ENCODE data around the gene ATP13A4.
A peak's percentile ranks its signal among the peaks of the same experiment; 100 is the strongest.
"Not testable (repeated sequence)": the region's sequence is repeated elsewhere in the genome, so short reads cannot be mapped to it uniquely, and the experiment has no call there.

Gene ATP13A4

DNA sequence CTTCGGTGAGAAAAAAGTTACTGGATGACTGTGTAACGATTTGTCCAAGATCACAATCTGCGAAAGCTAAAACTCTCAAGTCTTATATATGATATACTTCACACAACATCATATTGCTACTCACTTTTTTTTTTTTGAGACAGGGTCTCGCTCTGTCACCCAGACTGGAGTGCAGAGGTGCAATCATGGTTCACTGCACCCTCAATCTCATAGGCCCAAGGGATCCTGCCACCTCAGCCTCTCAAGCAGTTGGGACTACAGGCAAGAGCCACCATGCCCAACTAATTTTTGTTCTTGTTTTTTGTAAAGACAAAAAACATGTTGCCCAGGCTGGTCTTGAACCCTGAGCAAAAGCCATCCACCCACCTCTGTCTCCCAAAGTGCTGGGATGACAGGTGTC is 5.4 kb upstream of the ATP13A4 start:
- no peak for DNase-seq

DNA sequence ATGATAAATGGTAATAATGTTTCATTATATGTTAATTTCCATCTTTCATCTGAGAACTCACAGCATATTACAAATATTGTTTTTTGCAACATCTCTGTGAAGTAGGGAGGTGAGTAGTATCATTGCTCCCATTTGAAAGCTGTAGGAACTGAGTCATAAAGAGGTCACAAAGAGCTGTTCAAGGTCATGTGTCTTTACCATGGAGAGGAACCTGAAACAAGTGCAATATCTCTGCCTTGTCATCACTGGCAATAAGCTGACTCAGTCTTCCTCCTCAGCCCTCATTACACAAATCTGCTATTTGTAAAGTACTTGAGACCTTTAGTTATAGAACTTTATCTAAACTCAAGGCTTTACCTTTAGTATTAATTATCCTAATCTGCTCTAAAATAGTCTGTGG is 4.4 kb upstream of the ATP13A4 start:
- DNase-seq = peak in 1 of 5 donors; percentile 3

DNA sequence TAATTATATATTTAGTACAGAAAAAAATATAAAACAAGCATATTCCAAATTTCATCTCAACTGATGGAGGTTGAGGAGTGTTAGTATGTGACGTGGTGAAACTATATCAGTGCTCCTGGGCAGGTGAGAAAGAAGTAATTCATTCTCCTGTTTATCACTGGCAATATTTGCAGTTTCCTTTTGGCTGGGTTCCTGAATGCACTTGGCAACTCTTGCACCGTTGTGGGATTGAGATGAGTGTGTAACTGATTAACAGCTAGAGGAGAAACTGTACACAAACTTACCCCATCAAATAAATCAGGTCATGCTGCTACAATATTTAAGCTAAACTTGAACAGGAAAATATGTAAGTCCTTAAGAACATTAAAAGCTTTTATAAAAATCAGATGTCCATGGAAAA is 2.1 kb upstream of the ATP13A4 start:
- no peak for DNase-seq

DNA sequence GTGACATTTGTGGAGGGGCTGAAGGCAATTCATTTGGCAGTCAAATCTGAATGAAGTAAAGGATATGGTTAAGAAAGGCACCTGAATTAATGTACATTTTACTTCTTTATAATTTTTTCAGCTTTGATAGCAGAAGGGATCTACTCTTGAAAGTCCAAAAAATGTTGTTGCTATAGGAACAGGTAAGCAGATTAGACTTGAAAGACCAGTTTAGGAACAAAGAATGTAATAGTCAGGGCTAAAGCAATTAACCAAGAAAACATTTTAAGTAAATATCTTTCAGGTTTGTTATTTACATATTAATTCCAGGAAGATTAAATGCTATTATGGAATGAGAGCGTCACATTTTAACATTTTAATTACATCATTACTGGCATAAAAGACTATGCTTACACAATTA is 1.1 kb downstream of the ATP13A4 start:
- no peak for DNase-seq

DNA sequence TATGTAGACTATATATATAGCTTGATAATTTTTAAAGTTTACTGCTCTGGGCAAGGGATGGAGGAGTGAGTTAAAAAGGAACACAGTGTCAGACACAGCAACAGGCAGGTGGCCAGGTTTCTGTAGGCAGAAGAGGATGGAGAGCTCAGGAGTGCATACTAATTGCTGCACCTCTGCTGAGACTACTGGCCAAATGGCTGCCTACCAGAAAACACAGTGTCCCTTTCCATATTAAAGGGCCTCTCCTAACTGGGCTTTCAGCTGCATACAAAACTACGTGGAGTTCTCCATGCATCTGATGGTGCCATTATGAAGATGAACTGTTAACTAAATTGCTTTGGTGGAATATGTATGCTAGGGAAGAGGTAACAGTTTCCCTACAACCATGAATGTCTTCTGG is 1.8 kb downstream of the ATP13A4 start:
- no peak for DNase-seq

DNA sequence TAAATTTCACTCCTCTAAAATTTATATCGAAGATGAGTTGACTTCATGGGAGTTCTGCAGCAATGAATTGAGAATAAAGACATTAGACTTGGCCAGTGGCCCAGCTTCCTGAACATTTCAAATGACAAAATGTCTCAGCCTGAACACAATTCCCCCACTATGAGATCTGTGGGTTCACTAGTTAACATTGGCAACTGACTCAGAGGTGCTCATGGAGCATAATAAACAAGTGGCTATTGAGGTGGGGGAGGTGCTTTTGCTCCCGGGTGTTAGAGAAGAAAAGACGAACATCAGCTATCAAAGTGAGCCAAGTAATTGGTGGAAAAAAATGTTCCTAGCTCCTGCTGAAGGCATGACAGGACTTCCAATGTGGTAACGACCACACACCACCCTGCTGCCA is 6.3 kb downstream of the ATP13A4 start:
- DNase-seq = no peak

DNA sequence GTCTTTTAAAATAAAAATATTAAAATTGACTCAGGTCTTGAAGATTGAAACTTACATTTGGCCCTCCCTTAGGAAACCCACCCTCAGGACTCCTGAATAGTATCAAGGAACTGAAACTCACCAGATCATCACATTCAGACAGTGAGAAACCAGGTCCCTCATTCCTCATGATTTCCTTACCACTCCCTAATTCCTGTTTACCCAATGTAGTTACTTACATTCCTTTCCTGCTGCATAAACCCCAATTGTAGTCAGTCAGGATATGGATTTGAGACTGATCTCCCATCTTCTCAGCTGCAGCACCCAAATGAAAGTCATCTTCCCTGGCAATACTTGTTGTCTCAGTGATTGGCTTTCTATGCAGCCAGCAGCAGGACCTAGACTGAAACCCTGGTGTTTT is 8.6 kb downstream of the ATP13A4 start:
- no peak for DNase-seq

DNA sequence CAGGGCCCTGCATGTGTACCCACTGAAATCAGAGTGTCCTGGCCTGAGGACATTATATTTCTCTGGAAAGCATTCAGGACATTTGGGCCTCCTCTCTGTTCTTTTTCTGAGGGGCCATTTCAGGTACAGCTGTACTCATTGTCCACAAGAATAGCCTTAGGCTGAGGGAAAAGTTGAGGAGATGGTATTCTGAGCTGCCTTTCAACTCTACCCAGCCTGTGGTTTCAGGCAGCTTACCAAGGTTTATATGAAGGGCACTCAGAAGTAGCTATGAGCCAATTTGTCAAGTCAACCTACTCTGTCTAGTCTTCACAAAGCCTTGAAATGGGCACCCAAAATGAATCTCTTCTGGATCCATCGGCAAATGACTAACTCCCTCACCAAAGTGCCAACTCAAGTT is 9.4 kb downstream of the ATP13A4 start:
- DNase-seq = no peak

DNA sequence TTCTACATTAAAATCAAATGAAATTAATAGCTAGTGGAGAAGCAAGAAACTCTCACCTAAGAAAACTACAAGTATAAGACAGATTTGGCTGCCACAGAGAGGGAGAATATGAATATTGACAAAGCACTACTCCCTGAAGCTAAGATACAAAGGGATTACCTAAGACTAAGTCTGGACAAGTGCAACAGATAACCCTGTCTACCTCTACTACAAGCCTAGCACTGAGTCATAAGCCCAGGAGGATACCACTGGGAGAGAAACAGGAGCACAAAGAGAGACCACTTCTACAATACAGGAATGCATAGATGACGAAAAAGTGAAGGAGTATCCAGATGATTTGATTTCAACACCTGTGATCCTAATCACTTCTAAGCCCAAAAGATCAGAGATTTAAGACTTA is 10.4 kb downstream of the ATP13A4 start:
- no peak for DNase-seq

DNA sequence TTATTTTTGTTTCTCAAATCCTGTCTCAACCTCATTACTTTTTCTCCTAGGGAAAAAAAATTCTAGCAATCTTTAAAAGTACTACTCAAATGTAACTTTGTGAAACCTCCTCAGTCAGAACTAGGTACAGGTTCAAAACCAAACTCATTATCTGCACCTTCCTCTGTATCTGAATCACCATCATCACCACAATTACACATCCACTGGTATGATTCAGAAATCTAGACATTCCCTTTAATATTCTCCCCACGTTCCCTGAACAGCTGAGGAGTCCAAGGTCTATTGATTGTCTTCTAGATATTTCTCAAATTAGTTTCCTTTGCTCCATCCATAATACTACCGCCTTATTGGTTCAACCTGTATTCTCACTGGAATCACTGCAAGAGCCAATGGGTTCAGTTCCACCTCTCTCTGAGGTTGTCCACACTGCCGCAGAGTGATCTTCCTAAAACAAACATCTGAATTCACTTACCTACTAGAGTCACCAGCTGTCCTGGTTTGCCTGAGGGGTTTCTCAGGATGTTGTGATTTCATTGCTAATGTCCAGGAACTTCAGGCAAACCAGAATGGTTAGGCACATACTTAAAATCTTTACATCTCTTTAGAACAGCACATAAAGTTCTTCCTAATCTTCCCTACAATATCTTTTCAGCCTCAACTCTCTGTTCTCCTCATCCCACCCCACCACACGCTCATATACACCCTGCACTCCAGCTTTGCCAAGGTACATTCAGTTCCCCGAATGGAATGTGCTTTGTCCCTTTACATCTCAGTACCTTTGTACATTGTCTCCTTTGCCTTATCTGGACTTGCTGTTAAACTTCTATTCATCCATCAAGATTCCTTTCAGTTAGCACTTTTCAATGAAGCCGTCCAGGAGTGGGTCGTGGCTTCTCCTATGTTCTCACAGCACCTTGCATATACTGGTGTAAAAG is 24.2 kb downstream of the ATP13A4 start:
- no peak for DNase-seq

DNA sequence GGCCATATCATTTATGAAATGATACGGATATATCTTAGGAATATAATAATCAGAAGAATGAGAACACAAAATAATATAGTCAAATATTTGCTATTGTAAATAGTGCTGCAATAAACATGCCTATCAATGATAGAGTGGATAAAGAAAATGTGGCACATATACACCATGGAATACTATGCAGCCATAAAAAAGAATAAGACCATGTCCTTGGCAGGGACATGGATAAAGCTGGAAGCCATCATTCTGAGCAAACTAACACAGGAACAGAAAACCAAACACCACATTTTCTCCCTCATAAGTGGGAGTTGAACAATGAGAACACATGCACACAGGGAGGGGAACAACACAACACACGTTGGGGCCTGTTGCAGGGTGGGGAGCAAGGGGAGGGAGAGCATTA is 28.6 kb downstream of the ATP13A4 start:
- DNase-seq = not testable (repeated sequence)

DNA sequence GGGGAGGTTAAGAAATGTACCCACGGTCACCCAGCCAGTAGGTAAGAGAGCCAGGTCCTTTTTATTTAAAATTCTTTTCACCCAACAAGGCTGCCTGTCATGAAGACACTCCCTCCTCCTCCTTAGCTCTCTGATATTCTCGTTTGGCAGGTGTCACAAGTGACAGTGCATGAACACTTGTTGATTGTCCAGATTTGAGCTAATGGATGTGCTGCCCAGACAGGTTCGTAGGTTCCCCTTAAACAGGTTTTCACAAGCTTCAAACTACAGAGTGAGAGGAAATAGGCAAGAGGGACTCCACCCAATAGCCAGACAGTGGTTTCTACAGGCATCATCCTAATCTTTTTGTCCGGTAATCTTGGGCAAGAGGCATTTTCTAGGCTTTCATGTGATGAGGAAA is 32.2 kb downstream of the ATP13A4 start:
- DNase-seq = no peak

DNA sequence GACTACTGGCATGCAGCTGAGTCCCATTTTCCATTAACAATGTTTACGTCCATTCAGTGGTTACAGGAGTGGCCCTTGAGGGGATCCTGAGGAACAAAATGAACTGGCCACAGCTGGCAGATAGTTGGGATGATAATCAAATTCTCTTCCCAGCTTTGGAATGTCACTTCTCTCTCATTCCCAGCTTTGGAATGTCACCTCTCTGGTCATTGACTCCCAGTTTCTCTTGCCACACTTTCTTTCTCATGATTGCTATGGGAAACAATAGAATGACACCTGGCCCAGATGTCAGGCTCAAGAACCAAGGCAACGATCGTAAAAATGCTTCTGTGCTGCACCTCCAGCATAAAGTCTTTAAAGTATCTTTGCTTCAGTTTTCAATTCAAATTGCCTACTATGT is 34.0 kb downstream of the ATP13A4 start:
- no peak for DNase-seq

DNA sequence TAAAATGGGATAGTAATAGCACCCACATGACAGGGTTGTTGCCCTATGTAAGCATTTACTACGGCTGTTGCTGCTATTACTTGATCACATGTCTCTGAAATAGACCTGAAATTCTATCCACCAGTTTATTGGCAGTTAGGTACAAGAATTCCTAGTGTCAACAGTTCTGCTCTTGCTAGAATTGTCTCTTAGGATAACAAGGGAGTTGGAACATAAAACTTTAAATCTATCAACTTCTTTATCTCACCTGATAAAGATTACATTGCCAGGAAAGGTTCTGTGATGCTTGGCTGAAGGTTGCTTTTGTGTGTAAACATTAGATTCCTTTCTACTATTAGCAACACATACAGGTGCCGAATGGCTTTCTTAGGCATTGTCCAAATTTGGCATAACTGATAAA is 38.7 kb downstream of the ATP13A4 start:
- DNase-seq = no peak

DNA sequence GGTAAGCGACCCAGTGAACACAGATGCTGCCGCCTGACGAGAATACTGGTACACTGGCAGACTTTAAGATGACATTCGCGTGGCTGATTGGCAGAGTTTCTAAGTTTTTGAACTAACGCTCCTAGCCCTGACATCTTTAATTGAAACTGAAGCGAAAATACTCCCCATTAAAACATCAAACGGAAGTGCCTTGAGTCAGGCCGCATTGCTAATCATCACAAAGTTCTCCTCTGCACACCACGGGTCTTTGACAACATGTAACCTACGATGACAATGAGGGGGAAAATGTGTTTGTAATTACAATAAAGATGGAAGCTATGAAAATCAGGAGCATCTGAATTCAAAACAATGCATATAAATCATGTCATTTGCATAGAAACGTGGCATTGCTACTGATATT is 44.5 kb downstream of the ATP13A4 start:
- no peak for DNase-seq

DNA sequence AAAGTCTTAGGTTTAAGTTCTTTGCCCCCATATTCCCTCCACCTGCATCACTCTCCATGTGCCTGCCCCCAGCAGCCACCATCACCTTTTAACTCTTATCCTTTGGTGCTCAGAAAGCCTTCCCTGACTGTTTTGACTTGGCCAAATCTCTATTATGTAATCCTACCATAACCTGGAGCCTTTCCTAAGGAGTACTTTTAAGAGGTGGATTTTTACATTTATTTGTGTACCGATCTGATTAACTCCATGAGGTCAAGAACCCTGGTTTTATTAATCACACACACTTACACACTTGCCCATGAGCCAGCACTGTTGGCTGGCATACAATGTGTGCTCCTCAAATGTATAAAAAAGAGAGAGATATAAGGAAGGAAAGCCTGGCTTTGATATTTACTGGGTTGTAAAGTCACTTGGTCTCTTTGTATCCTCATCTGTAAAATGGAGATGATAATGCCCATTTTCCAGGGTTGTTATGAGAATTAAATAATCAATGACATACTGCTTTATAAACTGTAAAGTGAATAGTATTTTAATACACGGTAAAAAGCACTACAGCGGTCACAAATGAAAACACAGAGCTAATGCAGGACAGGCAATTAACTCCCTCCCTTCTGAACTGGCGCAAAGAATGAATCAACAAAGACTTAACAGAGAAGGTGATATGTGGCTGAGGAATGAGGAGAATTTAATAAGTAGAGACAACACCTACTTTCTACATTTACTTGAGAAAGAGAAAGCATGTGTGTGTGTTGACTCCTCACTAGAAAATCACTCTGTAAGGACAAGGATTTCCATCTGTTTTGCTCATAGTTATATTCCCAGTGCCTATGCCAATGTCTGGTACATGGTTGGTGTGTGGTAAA is 45.4 kb downstream of the ATP13A4 start:
- DNase-seq = no peak

DNA sequence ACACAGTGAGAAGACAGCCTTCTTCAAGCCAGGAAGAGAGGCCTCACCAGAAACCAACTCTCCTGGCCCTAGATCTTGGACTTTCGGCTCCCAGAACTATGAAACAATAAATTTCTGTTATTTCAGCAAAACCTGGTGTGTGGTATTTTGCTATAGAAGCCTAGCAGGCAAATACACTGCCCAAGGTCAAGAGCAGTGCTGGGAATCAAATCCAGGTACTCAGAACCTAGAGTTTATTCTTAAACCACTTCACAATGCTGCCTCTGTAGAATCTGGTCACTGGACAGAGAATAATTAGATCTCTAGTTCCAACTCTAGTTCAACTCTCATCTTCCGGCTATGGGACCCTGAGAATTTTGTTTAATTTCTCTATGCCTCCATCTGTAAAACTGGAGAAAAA is 46.6 kb downstream of the ATP13A4 start:
- no peak for DNase-seq

DNA sequence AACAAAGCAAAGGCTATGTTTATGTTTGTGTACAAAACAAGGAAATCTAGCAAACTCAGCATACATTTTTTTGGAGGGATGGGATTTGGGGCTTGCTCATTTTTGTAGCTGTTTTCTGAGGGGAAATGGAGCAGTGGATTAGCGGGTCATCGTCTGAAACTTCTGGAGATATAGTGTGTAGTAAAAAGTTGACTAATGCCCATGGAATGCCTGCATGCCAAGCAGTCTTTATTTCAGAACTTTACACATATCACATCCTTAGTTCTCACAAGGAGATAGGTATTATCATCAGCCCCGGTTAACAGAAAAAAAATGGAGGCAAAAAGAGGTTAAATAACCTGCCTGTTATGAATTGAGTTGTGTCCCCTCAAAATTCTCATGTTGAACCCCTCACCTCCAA is 47.1 kb downstream of the ATP13A4 start:
- DNase-seq = no peak

DNA sequence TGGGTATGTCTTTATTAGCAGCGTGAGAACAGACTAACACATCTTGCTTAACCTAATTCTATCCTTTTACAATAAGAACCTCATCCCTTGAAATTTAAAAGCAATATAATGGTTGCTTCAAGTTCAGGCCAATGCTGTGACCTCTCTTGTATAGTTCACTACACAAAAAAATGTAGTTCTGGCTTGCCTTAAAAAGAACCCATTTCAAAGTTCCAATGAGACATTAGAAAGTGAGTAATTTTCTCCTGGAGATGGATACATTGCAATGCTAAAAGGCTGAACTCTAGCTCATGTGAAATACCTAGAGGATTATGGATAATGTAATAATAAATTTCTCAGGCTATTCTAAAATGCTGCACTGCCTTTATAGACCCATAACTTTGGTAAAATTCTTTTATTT is 47.8 kb downstream of the ATP13A4 start:
- DNase-seq = no peak

DNA sequence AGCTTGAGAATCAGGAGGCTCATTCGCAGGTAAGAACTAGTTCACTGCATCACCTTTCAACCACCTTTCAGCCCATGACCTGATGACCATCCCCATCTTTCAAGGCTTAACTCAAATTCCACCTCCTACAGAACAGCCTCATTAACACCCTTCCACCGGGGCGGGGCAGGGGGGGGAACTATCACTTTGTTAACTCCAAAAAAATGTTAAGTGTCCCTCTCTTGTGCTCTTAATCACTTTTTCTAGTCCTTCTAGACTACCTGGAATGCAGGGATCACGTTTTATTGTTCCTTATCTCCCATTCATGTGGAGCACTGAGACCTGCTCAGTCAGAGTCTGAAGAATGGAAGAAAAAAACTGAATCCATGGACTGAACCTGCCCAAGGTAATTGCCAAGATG is 51.8 kb downstream of the ATP13A4 start:
- DNase-seq = no peak

DNA sequence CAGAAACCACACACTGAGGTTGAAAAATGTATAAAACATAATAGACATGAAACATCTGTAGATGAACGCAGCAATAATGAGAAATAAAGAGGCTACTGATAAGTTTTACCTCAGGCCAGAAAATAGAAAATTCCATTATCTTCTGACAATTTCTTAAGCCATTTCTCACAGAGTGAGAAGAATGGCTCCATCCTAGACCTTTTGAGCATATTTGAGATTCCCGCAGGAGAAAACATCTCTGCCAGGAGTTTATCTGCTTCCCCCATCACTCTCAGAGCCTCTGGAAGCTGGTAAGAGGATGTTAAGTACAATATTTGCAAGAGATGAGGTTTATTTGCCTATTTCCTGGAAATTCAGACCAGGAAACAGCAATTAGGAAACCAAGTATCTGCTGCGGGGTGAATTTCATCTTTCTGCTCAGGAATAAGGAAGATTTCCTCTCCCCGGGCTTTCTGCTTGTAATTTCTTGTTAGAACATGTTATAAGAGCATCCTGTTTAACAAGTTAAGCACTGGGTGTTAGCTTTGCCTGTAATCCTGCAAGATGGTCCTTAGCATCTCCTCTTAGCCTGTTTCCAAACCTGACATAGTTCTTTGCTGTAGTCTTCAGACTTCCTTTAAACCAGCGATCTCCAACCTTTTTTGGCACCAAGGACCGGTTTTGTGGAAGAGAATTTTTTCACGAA is 54.8 kb downstream of the ATP13A4 start:
- DNase-seq = no peak

DNA sequence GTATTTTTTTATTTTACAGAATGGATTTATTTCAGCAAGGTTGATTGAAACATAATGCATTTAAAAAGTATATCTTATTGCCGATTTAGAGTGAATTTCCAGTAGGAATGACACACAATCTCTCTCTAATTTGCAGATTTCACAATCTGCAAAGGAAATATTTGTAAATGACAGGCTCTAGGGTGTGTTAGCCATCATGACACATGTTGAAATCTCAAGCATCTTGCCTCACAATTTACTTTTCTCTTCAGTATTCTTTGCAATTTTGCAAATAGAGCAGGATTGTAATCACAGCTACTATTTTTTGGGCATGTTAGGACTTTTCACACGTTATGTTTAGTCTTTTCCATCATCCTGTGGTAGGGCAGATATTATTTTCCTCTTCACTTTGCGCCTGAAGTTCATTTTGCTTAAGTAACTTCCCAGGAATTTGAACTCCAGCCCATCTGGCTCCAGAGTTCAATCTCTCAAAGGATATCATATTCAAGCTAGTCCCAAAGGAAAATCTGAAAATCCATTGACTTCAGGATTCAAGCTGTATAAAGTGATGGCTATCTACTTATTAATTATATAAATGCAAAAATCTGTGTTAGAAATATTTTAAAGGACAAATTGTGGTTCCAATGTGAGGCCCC is 55.4 kb downstream of the ATP13A4 start:
- DNase-seq = no peak

DNA sequence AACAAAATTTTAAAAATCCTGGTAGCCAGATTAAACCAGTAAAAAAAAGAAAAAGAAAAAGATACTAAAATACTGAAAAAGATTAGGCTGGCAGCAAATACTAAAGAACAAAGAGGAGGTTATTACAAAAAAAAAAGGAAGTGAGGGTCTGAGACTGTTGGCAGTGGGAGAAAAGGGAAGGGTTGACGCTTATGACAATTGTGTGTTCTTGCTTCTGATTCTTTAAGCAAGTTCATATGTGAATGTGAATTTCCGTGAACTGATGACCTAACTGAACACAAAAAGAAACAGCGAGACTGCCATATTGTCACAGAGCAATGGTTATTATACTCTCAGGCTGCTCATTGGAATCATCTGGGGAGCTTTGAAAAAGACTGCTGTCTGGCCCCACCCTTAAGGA is 56.5 kb downstream of the ATP13A4 start:
- no peak for DNase-seq

Measured in T-helper 1 cell (primary cell).